Heart left ventricle (tissue), 16 donors: Measurements from ENCODE around the gene HOXB6. TPM values are rescaled to one million over a fixed set of nuclear protein-coding genes. Genes with fewer than 3 reads are reported as not detected.

Experiments
- ATAC-seq, 4 donors: fragments of 200-7000 bp; cut with Tn5 transposase; one replicate each; pipeline ENCODE4 v1.9.1; 2020 to 2022; ENCODE audit warnings: moderate library complexity in 4 of 4, mild to moderate bottlenecking in 3 of 4, moderate number of reproducible peaks in 1 of 4
- DNase-seq, 5 donors: peaks; one replicate each; pipeline ENCODE4 v3.0.0-alpha.2; 2020
- H3K27ac ChIP-seq, 12 donors: fragments of 200-600 bp; sonication (generic) in 4 of 12; one replicate each; pipeline versions ENCODE4 v1.5.0 to v1.8.0; 2016 to 2022; ENCODE audit warnings: mild to moderate bottlenecking in 2 of 12
- H3K27me3 ChIP-seq, 9 donors: fragments of 200-600 bp; sonication (generic) in 2 of 9; one replicate each; pipeline versions ENCODE4 v1.5.1 to v1.8.0; 2016 to 2022; ENCODE audit warnings: mild to moderate bottlenecking in 3 of 9
- H3K36me3 ChIP-seq, 9 donors: fragments of 200-600 bp; sonication (generic) in 2 of 9; one replicate each; pipeline versions ENCODE4 v1.5.0 to v1.8.0; 2018 to 2022; ENCODE audit warnings: mild to moderate bottlenecking in 2 of 9
- H3K4me1 ChIP-seq, 12 donors: fragments of 200-600 bp; sonication (generic) in 4 of 12; one replicate each; pipeline versions ENCODE4 v1.5.0 to v1.8.0; 2016 to 2022; ENCODE audit warnings: mild to moderate bottlenecking in 3 of 12
- H3K4me3 ChIP-seq, 12 donors: fragments of 200-600 bp; sonication (generic) in 4 of 12; one replicate each; pipeline versions ENCODE4 v1.5.0 to v1.8.0; 2017 to 2022; ENCODE audit warnings: mild to moderate bottlenecking in 9 of 12, moderate library complexity in 4 of 12
- H3K9me3 ChIP-seq, 12 donors: fragments of 200-600 bp; sonication (generic) in 4 of 12; one replicate each; pipeline versions ENCODE4 v1.5.0 to v1.8.0; 2016 to 2022; ENCODE audit warnings: mild to moderate bottlenecking in 1 of 12
- POLR2A ChIP-seq, 2 donors: fragments of 450-650 bp; IDR thresholded peaks; one replicate each; pipeline ENCODE4 v1.6.1; 2017; ENCODE audit warnings: antibody characterized with exemption in 2 of 2, mild to moderate bottlenecking in 2 of 2, moderate library complexity in 2 of 2
- WGBS, 4 donors: extraction: QIAGEN DNeasy Blood & Tissue Kit in 2 of 4; methylation state at CpG; one replicate each; pipeline versions ENCODE4 v1.1.5 to v1.1.7; 2013 to 2018; 5-methylcytosine and 5-hydroxymethylcytosine counted together
- intact Hi-C, 10 donors: fragments of 100-400 bp; cut with DNase I; formaldehyde crosslinking; loops; one replicate each; pipeline versions ENCODE4 v1.11.1 to v1.14.2; 2022
- long read RNA-seq, 3 donors: library from polyadenylated mRNA; unstranded; transcript quantifications; one replicate each; pipeline ENCODE4 v2.0.0, GENCODE V29; 2020 to 2021
- polyA plus RNA-seq, 2 donors: library from polyadenylated mRNA; stranded (reverse); fragments of 200-250 nt; gene quantifications; one replicate each; pipeline ENCODE4 v1.2.3, GENCODE V29; 2013
- total RNA-seq, 9 donors: library from RNA; depleted of rRNA in 2 of 9; stranded (reverse); fragments of >200 nt in 2 of 9; fragmentation: NEBNext Ultra II Directional in 3 of 9; extraction: Animal tissue kit (Norgen Biotek cat#: 25700) in 3 of 9; gene quantifications; one replicate each; pipeline versions ENCODE4 v1.1.0 to v1.2.4, GENCODE V29; 2016 to 2023
- TF ChIP-seq, protein P1 (sequence below), 12 donors: fragments of 200-600 bp; sonication (generic) in 4 of 12; IDR thresholded peaks; one replicate each; pipeline versions ENCODE4 v1.5.0 to v1.8.0; 2018 to 2022; ENCODE audit warnings: antibody characterized with exemption in 12 of 12, mild to moderate bottlenecking in 5 of 12
- donor health status: ischemic (EF 13 %, LVEDD 7.1; RV severe dilation, severe dysfunction).
- donor health status: healthy with polysubstance abuse.
- donor health status: DM: no; HTN: yes; CAD: no.
- donor health status: DM: no; HTN: no; CAD: no.
- donor health status: ischemic (EF 25% LVEDD 6.9; RV normal size, moderate dysfunction).
- donor health status: ischemic (EF 25% LVEDD 5.7; RV mildly dilated, moderate dysfunction).
- donor health status: healthy.
- donor health status: DM: yes; HTN: yes; CAD: no.
- donor health status: ischemic (EF 35%, LVEDD 5.7; RV mildly dilated, moderate dysfunction).
- donor health status: nonischemic (EF 11% LVEDD 7.7; RV severe dilation, severe dysfunction).
- donor health status: DM: yes; HTN: yes; CAD: no.
- donor health status: PGD.
- donor health status: ischemic (EF 29% LVEDD 5.4; RV normal size, mild dysfunction).
- donor health status: nonischemic (EF 23%, LVEDD 6.1; RV moderate dilation, normal function).

The HOXB6 gene
- total RNA-seq (1 to 10 TPM in 2 of 9 donors, under 1 TPM in 6, not detected in 1; 0.30 to 2.0 (median 0.62) TPM), polyA plus RNA-seq (under 1 TPM; 0.38 to 0.57 TPM)
- long read RNA-seq, donor 1, partial matches to known transcripts, result 1 of 1 reads
- long read RNA-seq, donor 1, other reads (novel, unspliced or antisense), result 0 of 1 reads
- long read RNA-seq, donor 2, result 0 reads
- long read RNA-seq, donor 3, result 0 reads

DNA sequence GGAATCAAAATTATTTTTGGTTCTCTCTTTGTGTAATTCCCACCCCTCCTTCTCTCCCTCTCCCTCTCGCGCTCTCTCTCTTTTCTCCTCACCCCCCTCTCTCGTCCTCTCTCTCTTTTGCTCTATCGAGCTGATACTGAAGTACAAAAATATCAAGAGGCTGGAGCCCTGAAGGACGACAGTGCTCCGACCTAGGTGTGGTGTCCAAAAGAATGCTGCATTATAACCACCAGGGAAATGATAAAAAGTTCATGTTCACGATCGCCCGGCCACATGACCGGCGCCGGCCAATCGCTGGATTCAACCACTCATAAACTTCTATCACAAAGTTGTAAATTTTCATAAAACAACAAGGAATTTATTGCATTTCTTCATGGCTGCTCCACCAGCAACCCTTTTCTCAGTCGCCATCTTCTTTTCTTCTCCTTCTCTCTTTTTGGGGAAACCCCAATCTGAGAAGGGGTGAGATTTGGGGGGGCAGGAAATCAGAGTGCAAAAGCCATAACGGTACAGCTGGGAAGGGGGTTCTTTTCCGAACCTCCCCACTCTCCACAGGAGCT is at the start of gene HOXB6:
TSS of gene HOXB6 (minus strand) at position 217 of the 560 bp plus-strand sequence. CDS start 6,836 bp downstream, outside the sequence.
- Histone ChIP-seq H3K27ac (peak within 1 kb of the TSS in 1 of 12 donors; percentile 50), H3K4me1 (peaks cover 0 to 10% (median 2%) of the 10 kb centered on the region in 12 donors), H3K27me3 (peaks cover 79 to 100% (median 98%) of the 10 kb centered on the region in 9 donors), H3K9me3 (peaks cover 0 to 3% (median 0%) of the 10 kb centered on the region in 12 donors), H3K36me3 (no peaks in the 10 kb centered on the region), H3K4me3 (peak within 1 kb of the TSS in 1 of 12 donors; percentile 12)
- ATAC-seq, result no peak
- TF ChIP-seq, protein P1, sequence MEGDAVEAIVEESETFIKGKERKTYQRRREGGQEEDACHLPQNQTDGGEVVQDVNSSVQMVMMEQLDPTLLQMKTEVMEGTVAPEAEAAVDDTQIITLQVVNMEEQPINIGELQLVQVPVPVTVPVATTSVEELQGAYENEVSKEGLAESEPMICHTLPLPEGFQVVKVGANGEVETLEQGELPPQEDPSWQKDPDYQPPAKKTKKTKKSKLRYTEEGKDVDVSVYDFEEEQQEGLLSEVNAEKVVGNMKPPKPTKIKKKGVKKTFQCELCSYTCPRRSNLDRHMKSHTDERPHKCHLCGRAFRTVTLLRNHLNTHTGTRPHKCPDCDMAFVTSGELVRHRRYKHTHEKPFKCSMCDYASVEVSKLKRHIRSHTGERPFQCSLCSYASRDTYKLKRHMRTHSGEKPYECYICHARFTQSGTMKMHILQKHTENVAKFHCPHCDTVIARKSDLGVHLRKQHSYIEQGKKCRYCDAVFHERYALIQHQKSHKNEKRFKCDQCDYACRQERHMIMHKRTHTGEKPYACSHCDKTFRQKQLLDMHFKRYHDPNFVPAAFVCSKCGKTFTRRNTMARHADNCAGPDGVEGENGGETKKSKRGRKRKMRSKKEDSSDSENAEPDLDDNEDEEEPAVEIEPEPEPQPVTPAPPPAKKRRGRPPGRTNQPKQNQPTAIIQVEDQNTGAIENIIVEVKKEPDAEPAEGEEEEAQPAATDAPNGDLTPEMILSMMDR (IDR thresholded peaks at IDR 0.05), result no peak
- no peak for TF ChIP-seq POLR2A (IDR thresholded peaks at IDR 0.05)
- intact Hi-C loops, result no loop called here
- no peak for DNase-seq
- WGBS, 4 donors, result 11 to 14% (median 13%) methylated on average over 16 of the region's 16 CpGs

DNA sequence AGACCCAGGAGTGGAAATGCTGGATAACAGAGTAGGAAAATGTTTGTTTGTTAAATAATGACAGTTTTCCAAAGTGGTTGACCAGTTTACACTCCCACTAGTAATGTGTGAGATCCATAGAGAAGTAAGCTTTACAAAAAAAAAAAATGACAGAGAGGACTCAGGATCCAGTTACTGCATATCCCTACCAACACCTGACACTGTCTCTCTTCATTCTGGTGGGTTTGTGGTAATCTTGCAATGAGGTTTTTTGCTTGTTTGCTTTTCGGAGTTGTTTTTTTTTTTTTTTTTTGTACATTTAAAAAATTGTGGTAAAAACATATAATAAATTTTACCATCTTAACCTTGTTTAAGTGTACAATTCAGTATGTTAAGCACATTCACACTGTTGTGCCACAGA is 45.0 kb upstream of the HOXB6 start:
- intact Hi-C loops, result no loop called here
- Histone ChIP-seq H3K36me3 (no peaks in the 10 kb centered on the region), H3K4me3 (no peak overlapping the region), H3K9me3 (no peaks in the 10 kb centered on the region), H3K27ac (no peak overlapping the region), H3K4me1 (peaks cover 0 to 14% (median 0%) of the 10 kb centered on the region in 12 donors), H3K27me3 (peaks cover 26 to 94% (median 51%) of the 10 kb centered on the region in 9 donors)
- WGBS, 4 donors, result 74 to 84% (median 79%) methylated on average over 1 of the region's 1 CpG
- DNase-seq, result no peak
- no peak for TF ChIP-seq POLR2A (IDR thresholded peaks at IDR 0.05)
- TF ChIP-seq, protein P1 (IDR thresholded peaks at IDR 0.05), result no peak
- no peak for ATAC-seq

DNA sequence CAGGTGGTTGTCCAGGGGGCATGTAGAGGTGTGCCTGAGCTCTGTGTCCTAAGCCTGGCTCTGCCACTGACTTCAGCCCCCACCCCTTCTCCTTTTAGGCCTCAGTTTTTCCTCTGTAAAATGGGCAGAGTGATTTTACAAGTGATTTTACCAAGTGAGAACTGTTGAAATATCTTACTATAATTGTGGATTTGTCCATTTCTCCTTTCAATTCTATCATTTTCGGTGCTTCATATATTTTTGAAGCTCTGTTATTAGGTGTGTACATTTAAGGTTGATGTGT is 43.1 kb upstream of the HOXB6 start:
- H3K4me3 ChIP-seq, result no peak overlapping the region
- H3K27me3 ChIP-seq, result peaks cover 42 to 98% (median 69%) of the 10 kb centered on the region in 9 donors

More for the DNA sequence above, 43.1 kb upstream of the HOXB6 start:
- Histone ChIP-seq H3K4me1 (peaks cover 0 to 14% (median 0%) of the 10 kb centered on the region in 12 donors), H3K9me3 (no peaks in the 10 kb centered on the region), H3K36me3 (no peaks in the 10 kb centered on the region), H3K27ac (no peak overlapping the region)
- DNase-seq (no peak), ATAC-seq (no peak)
- WGBS, 4 donors, result 61 to 71% (median 68%) methylated on average over 1 of the region's 1 CpG
- TF ChIP-seq, protein P1 (IDR thresholded peaks at IDR 0.05), result no peak
- no peak for TF ChIP-seq POLR2A (IDR thresholded peaks at IDR 0.05)
- intact Hi-C loops, result no loop called here
